HG02763 (cell line): ENCODE data around the gene DIP2C.

ENCODE experiments used
- ATAC-seq: cut with Tn5 transposase; IDR thresholded peaks from one replicate; pipeline ENCODE4 v1.9.1; 2021; ENCODE audit warnings: mild to moderate bottlenecking, moderate library complexity; ENCODE audit not compliant: unreplicated experiment

Gene DIP2C

GRCh38 chr10:230758-231157 lies 458.7 kb downstream of the DIP2C start:
- ATAC-seq, result no peak

- no peak for ATAC-seq
These were observed 461.1 kb downstream of the DIP2C start for GRCh38 chr10:228366-228765.

DNA sequence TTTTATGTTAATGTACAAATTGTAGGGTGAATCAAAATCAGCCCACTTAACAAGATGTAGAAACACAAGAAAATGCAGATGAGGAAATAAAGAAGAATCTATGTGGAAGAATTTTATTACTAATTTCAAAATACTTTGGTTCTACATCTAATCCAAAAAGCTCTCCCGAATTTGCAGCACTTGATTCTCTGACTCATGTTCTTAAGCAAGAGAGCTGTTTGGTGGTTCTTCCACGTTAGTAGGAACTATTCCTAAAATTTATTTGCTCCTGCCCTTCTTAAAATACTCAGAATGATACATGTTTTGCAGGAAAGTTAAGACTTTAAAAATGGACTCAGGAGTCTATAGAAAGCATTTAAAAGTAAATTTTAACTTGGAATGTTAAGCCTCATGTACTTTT lies 462.5 kb downstream of the DIP2C start:
- no peak for ATAC-seq

DNA sequence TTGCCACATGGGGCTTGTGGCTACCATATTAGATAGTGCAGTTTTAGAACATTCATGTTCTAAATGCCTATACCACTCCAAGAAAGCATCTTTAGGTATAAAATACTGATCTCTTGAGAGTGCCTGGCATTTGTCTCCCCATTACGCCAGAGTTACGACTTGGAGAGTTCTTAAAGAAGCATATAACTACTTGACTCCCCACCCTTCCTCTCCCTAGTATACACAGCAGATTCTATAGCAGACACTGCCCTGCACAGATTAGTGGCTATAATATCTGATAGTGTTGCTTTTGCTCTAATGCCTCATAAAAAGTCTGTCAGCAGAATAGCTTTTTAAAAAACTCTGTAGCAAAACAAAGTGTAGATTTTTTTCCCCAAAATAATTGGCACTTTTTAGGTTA lies 463.4 kb downstream of the DIP2C start:
- no peak for ATAC-seq

- ATAC-seq, result no peak
These were observed 464.9 kb downstream of the DIP2C start for GRCh38 chr10:224571-224970.
